ENCODE data around the gene FAM227B. TPM values are rescaled to one million over a fixed set of nuclear protein-coding genes. Genes with fewer than 3 reads are reported as not detected.

The FAM227B gene
- total RNA-seq, 2 experiments from 2014 or later = 3.5 to 3.7 TPM

DNA sequence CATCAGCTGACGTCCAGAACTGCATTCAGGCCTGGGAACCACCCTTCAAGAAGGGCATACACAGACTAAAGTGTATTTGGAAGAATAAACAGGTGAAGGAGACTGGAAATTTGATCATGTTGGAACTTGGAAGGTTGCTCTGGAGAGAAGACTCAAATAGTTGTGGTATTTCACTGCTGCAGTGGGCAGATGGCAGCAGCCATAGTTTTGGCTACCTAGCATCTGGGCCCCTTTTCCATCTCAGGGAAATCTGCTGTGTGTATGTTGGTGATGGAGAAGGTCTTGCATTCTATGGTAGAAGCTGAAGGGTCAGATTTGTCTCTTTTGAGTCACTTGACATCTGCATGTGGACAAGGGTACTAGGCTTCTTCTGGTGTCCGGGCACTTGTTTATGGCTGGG is 311.9 kb downstream of the FAM227B start:
- Mint-ChIP-seq H3K27ac (no peak overlapping the region), H3K4me1 (peaks cover 2% of the 10 kb centered on the region), H3K27me3 (no peaks in the 10 kb centered on the region), H3K36me3 (ENCODE audit: low read depth) (peaks cover 43% of the 10 kb centered on the region), H3K4me3 (no peak overlapping the region), H3K9me3 (no peaks in the 10 kb centered on the region)
- CTCF ChIA-PET = no interaction called here
- POLR2A ChIA-PET = no interaction called here
- no peak for DNase-seq

DNA sequence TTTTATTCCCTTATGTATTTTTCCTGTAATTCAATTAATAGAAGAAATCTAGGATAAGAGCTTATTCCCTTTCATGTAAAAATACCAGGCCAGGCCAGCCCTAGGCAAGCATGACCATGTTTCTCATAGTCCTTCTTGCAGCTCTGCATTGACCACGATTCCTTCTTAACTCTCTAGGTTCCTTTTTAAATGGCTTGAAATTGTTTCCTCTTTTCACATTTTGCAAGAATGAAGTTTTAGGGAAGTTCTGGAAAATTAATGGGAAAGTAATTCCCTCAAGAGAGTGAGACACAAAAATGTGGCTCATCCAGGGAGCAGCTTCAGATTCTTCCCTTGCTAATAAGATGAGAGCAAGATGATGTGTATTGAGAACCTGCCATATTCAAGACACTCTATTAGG is 314.1 kb downstream of the FAM227B start:
- Mint-ChIP-seq H3K9me3 (no peaks in the 10 kb centered on the region), H3K36me3 (ENCODE audit: low read depth) (peaks cover 51% of the 10 kb centered on the region), H3K27me3 (no peaks in the 10 kb centered on the region), H3K4me3 (no peak overlapping the region), H3K27ac (no peak overlapping the region), H3K4me1 (peaks cover 2% of the 10 kb centered on the region)
- no peak for DNase-seq
- CTCF ChIA-PET = no interaction called here
- POLR2A ChIA-PET = no interaction called here

DNA sequence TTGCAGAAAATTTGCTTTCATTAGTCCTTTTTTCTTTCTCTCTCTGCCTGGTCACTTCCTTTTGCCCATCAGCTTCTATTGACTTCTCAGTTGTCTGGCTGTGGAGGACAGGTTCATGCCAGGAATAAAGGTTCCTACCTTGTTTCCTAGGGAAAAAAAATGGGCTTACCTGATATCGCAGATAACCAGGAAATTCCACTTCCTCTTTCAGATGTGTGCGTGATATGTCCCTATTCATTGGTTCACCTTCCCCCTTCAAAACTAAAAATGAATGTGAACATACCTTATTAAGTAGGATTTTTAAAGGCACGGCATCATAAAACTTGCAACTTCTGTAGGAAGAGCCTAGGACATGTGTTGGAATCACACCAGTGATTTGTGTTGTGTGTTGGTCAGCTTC is 317.6 kb downstream of the FAM227B start:
- peaks cover 58% of the 10 kb centered on the region for H3K36me3 Mint-ChIP-seq (ENCODE audit: low read depth)
- POLR2A ChIA-PET = no interaction called here
- no peak overlapping the region for H3K4me3 Mint-ChIP-seq
- peaks cover 3% of the 10 kb centered on the region for H3K9me3 Mint-ChIP-seq
- H3K27me3 Mint-ChIP-seq = no peaks in the 10 kb centered on the region
- DNase-seq = no peak
- H3K4me1 Mint-ChIP-seq = peaks cover 4% of the 10 kb centered on the region
- CTCF ChIA-PET = no interaction called here
- H3K27ac Mint-ChIP-seq = no peak overlapping the region

DNA sequence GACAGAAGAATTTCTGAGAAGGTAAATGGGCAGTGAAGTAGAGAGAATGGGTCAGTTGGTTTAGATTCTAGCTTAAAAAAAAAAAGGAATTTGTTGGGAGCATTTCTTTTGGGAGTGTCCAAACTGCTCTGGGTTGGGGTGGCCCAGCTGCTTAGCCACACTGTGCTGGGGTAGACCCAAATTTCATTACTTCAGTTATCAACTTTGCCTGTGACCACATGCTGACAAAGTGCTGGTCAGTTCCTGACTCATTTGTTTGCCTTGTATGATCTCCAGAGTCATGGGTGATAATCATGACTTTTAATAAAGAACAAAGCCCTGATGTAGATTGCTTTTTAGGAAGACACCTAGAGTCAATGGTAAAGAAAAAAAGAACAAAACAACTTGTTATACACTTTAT is 319.1 kb downstream of the FAM227B start:
- peaks cover 4% of the 10 kb centered on the region for H3K4me1 Mint-ChIP-seq
- DNase-seq = no peak
- CTCF ChIA-PET = no interaction called here

DNA sequence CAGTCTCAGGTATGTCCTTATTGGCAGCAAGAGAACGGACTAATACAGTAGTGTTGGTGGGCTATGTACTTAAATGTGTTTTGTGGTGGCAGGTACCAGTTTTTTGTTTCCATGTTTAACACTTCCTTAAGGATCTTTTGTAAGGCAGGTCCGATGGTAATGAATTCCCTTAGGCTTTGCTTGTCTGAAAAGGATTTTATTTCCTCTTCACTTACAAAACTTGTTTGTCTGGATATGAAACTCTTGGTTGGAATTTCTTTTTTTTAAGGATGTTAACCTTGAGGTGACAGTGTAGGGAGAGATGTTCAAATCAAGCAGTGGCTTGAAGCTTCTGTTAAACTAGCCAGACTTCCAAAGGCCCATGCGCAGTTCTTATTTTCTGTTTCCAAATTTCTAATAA is 319.8 kb downstream of the FAM227B start:
- H3K4me3 Mint-ChIP-seq = no peak overlapping the region
- peaks cover 4% of the 10 kb centered on the region for H3K4me1 Mint-ChIP-seq
- no peak overlapping the region for H3K27ac Mint-ChIP-seq
- CTCF ChIA-PET = no interaction called here
- POLR2A ChIA-PET = no interaction called here
- H3K36me3 Mint-ChIP-seq (ENCODE audit: low read depth) = peaks cover 68% of the 10 kb centered on the region
- no peak for DNase-seq
- H3K27me3 Mint-ChIP-seq = no peaks in the 10 kb centered on the region
- H3K9me3 Mint-ChIP-seq = peaks cover 3% of the 10 kb centered on the region

More for the DNA sequence above, 319.1 kb downstream of the FAM227B start:
- POLR2A ChIA-PET = no interaction called here
- peaks cover 3% of the 10 kb centered on the region for H3K9me3 Mint-ChIP-seq
- H3K27ac Mint-ChIP-seq = no peak overlapping the region
- no peak overlapping the region for H3K4me3 Mint-ChIP-seq
- no peaks in the 10 kb centered on the region for H3K27me3 Mint-ChIP-seq
- peaks cover 64% of the 10 kb centered on the region for H3K36me3 Mint-ChIP-seq (ENCODE audit: low read depth)

DNA sequence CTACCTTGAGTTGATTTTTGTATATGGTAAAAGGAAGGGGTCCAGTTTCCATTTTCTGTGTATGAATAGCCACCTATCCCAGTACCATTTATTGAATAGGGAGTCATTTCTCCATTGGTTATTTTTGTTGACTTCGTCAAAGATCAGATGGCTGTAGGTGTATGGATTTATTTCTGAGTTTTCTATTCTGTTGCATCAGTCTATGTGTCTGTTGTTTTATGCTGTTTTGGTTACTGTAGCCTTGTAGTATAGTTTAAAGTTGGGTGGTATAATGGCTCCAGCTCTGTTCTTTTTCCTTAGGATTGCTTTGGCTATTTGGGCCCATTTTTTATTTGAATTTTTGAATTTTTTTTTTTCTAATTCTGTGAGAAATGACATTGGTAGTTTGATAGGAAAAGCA is 323.0 kb downstream of the FAM227B start:
- ChIA-PET POLR2A (no interaction called here), CTCF (no interaction called here)
- H3K4me1 Mint-ChIP-seq = peaks cover 4% of the 10 kb centered on the region
- H3K9me3 Mint-ChIP-seq = peaks cover 3% of the 10 kb centered on the region
- peaks cover 69% of the 10 kb centered on the region for H3K36me3 Mint-ChIP-seq (ENCODE audit: low read depth)
- H3K27me3 Mint-ChIP-seq = no peaks in the 10 kb centered on the region
- DNase-seq = no peak
- H3K27ac Mint-ChIP-seq = no peak overlapping the region
- no peak overlapping the region for H3K4me3 Mint-ChIP-seq

DNA sequence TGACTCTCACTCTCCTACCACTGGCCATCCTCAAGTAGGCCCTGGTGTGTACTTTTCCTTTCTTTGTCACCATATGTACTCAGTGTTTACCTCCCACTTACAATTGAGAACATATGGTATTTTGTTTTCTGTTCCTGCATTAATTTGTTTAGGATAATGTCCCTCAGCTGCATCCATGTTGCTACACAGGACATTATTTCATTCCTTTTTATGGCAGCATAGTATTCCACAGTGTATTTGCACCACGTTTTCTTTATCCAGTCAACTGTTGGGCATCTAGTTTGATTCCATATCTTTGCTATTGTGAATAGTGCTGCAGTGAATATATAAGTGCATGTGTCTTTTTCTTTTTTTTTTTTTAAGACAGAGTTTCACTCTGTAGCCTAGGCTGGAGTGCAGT is 324.4 kb downstream of the FAM227B start:
- Mint-ChIP-seq H3K27me3 (no peaks in the 10 kb centered on the region), H3K27ac (no peak overlapping the region), H3K36me3 (ENCODE audit: low read depth) (peaks cover 75% of the 10 kb centered on the region), H3K4me3 (no peak overlapping the region), H3K4me1 (peaks cover 4% of the 10 kb centered on the region), H3K9me3 (peaks cover 3% of the 10 kb centered on the region)
- CTCF ChIA-PET = no interaction called here
- POLR2A ChIA-PET = no interaction called here
- no peak for DNase-seq

DNA sequence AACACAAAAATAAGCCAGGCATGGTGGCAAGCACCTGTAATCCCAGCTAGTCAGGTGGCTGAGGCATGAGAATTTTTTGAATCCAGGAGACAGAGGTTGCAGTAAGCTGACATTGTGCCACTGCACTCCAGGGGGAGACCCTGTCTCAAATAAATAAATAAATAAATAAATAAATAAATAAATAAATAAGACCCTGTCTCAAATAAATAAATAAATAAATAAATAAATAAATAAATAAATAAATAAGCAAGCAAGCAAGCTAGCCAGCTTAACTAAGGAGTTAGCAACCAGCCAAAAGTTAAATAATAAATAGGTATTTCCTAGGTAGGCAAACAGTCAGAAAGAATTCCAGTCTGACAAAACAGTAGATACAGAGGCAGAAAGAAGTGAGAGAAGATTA is 326.7 kb downstream of the FAM227B start:
- no peaks in the 10 kb centered on the region for H3K9me3 Mint-ChIP-seq
- ChIA-PET POLR2A (no interaction called here), CTCF (no interaction called here)
- H3K4me3 Mint-ChIP-seq = no peak overlapping the region
- peaks cover 73% of the 10 kb centered on the region for H3K36me3 Mint-ChIP-seq (ENCODE audit: low read depth)
- no peak for DNase-seq
- H3K4me1 Mint-ChIP-seq = no peaks in the 10 kb centered on the region
- no peaks in the 10 kb centered on the region for H3K27me3 Mint-ChIP-seq
- H3K27ac Mint-ChIP-seq = no peak overlapping the region

DNA sequence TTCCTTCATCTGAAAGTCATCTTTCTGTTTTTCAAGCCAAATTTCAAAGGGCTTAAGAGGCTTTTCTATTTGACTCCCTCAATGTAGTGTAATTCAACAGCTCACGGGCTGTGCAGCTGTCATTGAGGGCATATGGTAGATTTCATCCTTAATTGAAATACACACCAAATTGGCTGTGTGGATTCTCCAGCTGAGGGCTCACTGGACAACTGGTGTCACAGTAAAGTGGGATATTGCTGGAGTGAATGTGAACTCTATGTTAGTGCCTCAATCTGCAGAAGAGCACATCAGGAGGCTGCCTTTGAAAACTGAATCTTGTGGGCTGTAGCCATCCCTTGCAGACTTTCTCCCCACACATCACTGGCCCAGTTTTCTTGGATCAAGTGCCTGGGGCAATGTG is 330.4 kb downstream of the FAM227B start:
- Mint-ChIP-seq H3K27me3 (no peaks in the 10 kb centered on the region), H3K4me3 (no peak overlapping the region), H3K4me1 (peaks cover 14% of the 10 kb centered on the region), H3K9me3 (no peaks in the 10 kb centered on the region), H3K36me3 (ENCODE audit: low read depth) (peaks cover 74% of the 10 kb centered on the region), H3K27ac (no peak overlapping the region)
- DNase-seq = no peak
- ChIA-PET CTCF (no interaction called here), POLR2A (no interaction called here)

DNA sequence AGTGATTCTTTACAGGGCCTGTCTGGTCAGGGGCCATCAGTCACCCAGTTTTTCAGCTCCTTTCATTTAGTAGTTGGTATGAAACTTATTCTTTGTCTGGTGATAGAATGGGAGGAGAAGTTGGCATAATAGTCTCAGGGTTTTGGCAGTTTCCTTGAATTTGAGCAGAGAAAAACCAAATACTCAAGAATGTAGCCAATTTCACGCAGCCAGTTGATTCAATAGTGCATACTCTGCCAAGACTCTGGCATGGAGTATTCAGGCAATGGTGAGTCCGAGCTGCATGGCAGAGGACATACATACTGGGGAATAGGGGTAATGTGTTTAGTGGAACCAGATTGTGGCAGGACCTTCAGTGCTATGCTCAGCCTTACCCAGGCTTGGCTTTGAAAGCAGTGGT is 332.2 kb downstream of the FAM227B start:
- H3K4me3 Mint-ChIP-seq = no peak overlapping the region
- H3K4me1 Mint-ChIP-seq = peaks cover 14% of the 10 kb centered on the region
- no peaks in the 10 kb centered on the region for H3K27me3 Mint-ChIP-seq
- H3K9me3 Mint-ChIP-seq = no peaks in the 10 kb centered on the region
- H3K27ac Mint-ChIP-seq = no peak overlapping the region
- H3K36me3 Mint-ChIP-seq (ENCODE audit: low read depth) = peaks cover 78% of the 10 kb centered on the region
- CTCF ChIA-PET = no interaction called here
- POLR2A ChIA-PET = no interaction called here
- no peak for DNase-seq

DNA sequence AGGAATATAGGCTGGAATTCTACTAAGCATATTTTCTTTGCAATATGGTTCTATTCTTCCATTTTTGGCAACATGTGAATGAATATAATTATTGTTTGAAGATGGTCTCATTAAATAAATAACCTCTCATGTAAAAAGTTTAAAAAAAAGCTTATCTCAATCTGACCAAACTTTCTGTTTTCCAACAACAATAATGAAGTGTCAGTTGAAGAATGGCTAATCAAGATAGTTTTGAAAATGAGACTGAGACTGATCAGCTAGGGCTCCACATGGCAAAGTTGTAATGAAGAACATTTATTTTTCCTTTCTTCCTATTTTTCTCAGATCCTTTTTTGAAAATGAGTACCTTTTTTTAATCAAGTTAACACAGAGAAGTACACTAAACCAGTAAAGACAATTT is 333.1 kb downstream of the FAM227B start:
- Mint-ChIP-seq H3K27ac (no peak overlapping the region), H3K27me3 (no peaks in the 10 kb centered on the region), H3K9me3 (no peaks in the 10 kb centered on the region), H3K4me3 (no peak overlapping the region), H3K4me1 (peaks cover 14% of the 10 kb centered on the region), H3K36me3 (ENCODE audit: low read depth) (peaks cover 80% of the 10 kb centered on the region)
- DNase-seq = no peak
- ChIA-PET CTCF (no interaction called here), POLR2A (no interaction called here)

DNA sequence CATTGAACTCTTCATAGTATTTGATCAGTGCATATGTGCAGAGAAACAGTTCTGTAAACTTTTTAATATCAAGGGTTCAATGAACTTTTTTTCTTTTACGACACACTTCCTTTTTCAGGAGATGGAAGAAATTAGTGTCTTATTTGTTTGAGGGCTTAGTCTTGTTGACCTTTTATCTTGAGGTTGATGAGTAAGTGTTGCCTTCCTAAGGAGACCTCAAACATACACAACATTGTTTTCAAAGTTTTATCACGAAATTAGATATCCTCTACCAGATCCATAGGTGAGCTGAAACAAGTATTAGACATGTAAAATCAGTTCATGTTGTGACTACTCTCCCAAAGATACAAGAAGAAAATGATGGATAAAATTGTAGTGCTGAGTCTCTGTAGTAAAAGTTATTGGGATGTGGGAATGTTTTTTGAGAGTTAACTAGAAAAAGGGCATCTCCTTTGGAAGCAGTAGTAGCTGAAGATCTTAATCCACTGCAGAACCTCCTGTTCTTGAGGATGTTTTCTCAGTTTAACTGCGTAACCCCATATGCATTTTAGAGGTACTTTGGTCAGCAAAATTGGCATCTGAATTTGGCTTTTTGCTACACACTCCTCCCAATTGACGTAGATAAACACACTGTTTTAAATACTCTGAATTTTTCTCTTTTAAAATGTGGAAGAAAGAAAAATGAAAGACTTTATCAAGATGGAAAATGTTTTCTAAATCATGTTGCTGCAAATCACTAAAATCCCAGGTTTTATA is 333.8 kb downstream of the FAM227B start:
- Mint-ChIP-seq H3K27ac (peak overlapping the region; percentile 46), H3K4me1 (peaks cover 14% of the 10 kb centered on the region), H3K4me3 (no peak overlapping the region), H3K9me3 (no peaks in the 10 kb centered on the region), H3K36me3 (ENCODE audit: low read depth) (peaks cover 78% of the 10 kb centered on the region), H3K27me3 (no peaks in the 10 kb centered on the region)
- no peak for DNase-seq
- ChIA-PET POLR2A (no interaction called here), CTCF (no interaction called here)

DNA sequence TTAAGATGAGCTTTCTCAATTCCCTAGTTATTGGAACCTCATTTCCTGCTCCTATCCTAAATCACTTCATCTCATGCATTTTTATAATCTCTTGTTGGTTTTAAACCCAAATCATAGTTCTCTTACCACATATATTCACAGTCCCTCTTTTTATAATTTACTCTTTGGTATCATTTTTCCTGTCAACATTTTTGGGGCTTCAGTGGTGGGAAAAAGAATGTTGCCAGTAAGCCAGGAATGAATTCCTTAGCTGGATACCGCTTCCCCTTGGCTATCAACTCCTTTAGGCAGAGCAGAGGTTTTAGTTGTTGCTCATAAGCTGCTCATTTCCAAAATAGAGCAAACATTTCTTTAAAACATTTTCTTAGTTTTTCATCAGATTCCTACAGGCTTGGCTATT is 338.3 kb downstream of the FAM227B start:
- Mint-ChIP-seq H3K4me1 (peaks cover 11% of the 10 kb centered on the region), H3K36me3 (ENCODE audit: low read depth) (peaks cover 52% of the 10 kb centered on the region), H3K27me3 (no peaks in the 10 kb centered on the region), H3K4me3 (no peak overlapping the region), H3K9me3 (peaks cover 3% of the 10 kb centered on the region), H3K27ac (no peak overlapping the region)
- POLR2A ChIA-PET = no interaction called here
- DNase-seq = no peak
- CTCF ChIA-PET = no interaction called here

DNA sequence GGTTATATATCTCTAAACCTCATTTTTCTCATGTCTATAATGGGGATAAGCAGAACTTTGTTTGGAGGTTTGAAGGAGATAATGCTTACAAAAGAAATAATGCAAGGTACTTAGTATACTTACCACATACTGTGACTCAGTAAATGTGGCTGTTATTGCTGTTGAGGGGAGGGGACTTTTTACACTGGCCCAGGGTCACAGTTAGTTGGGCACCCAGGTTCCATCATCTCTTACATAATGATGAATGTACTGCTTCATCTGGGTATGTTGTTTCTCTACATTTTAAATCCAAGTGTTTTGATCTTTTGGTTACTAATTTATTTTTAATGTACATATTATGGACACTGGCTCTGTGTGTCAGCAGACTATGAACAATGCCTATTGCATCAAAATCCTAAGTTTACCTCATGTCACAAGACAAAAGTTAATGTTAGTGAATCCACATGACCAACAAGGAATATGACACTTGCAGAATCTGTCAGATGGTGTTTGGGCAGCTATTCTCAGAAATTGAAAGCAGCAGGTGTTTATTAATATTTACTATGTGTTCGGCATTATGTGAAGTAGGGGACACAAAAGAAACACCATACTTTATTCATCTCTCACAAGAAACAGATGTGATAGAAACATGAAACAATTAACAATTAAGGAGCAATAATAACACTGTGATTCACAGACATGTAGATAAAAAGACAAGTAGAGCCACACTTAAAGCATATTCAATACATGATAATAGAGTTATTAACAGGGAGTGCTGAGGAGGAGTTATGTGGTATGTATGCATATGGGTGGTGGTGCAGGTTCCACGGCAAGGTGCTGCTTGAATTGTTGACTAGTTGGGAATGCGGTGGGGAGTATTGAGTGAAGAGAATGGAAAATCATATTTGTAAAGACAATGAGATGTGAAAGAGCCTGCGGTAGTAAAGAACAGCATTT is 340.8 kb downstream of the FAM227B start:
- Mint-ChIP-seq H3K4me3 (no peak overlapping the region), H3K4me1 (no peaks in the 10 kb centered on the region), H3K27me3 (no peaks in the 10 kb centered on the region), H3K36me3 (ENCODE audit: low read depth) (peaks cover 37% of the 10 kb centered on the region), H3K27ac (no peak overlapping the region), H3K9me3 (peaks cover 5% of the 10 kb centered on the region)
- ChIA-PET POLR2A (no interaction called here), CTCF (no interaction called here)
- DNase-seq = no peak
